ENCODE data around the gene WTIP. TPM values are rescaled to one million over a fixed set of nuclear protein-coding genes. Genes with fewer than 3 reads are reported as not detected.
"Not testable (repeated sequence)": the region's sequence is repeated elsewhere in the genome, so short reads cannot be mapped to it uniquely, and the experiment has no call there.

Gene WTIP
- total RNA-seq, 1 experiment from 2014 or later, result 73.6 TPM

DNA sequence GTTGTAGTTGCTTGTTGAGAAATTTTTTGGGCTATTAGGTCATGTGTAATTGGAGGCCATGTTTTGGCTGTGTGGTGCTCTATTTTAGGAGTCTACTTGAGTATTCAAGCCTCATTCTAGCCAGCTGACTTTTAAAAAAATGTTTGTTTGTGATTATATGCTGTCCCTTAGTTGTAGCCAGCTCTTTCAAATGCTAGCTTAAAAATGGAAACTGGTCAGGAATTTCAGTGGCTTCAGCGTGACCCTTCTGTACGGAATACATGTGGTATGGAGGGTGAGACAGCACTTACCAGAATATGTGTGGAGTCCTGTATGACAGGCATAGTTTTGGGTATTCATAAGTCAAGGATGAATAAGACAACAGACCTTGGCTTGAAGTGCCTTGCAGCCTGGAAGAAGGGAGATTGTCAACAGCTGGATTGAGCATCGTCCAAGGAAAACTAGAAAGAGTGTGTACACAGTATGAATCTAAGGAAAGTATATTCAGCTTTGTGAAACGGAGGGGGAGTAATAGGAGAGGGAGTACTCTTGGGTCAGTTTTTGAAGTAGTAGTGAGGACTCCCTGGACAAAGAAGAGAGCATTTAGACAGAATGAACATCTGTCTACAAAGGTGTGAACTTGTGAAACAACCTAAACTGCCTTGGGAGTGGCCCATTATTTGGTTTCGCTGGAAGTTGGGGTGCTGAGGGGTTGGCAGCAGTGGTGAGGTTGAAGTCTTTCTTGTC is 20.0 kb upstream of the WTIP start:
- no peaks in the 10 kb centered on the region for H3K27me3 ChIP-seq (ENCODE audit: control insufficient read depth, insufficient read depth, low read length)
- ChIA-PET POLR2A (interaction anchor here (0.5 kb wide), 2 partner anchors 27 to 30 kb away, joined by 3 read pairs; no protein-coding TSS in a partner anchor), CTCF (no interaction called here)
- H3K9me3 ChIP-seq (ENCODE audit: control insufficient read depth, insufficient read depth, low read depth, low read length), result no peaks in the 10 kb centered on the region
- ATAC-seq (no peak), DNase-seq (ENCODE audit: low read depth, low spot score) (no peak)
- H3K36me3 ChIP-seq (ENCODE audit: control insufficient read depth, insufficient read depth, low read length), result peaks cover 54% of the 10 kb centered on the region
- no peaks in the 10 kb centered on the region for H3K4me1 ChIP-seq (ENCODE audit: control insufficient read depth, insufficient read depth, low read length)
- intact Hi-C loops (cut with micrococcal nuclease; ENCODE audit: unreplicated experiment), result no loop called here
- BruUV-seq (replicated peaks), result no TSS peak
- H3K27ac ChIP-seq (ENCODE audit: low read length), result no peak overlapping the region
- TF ChIP-seq TCF7L2 (IDR thresholded peaks at IDR 0.05; ENCODE audit: low read depth, low read length), result no peak
- TF ChIP-seq, protein P1, sequence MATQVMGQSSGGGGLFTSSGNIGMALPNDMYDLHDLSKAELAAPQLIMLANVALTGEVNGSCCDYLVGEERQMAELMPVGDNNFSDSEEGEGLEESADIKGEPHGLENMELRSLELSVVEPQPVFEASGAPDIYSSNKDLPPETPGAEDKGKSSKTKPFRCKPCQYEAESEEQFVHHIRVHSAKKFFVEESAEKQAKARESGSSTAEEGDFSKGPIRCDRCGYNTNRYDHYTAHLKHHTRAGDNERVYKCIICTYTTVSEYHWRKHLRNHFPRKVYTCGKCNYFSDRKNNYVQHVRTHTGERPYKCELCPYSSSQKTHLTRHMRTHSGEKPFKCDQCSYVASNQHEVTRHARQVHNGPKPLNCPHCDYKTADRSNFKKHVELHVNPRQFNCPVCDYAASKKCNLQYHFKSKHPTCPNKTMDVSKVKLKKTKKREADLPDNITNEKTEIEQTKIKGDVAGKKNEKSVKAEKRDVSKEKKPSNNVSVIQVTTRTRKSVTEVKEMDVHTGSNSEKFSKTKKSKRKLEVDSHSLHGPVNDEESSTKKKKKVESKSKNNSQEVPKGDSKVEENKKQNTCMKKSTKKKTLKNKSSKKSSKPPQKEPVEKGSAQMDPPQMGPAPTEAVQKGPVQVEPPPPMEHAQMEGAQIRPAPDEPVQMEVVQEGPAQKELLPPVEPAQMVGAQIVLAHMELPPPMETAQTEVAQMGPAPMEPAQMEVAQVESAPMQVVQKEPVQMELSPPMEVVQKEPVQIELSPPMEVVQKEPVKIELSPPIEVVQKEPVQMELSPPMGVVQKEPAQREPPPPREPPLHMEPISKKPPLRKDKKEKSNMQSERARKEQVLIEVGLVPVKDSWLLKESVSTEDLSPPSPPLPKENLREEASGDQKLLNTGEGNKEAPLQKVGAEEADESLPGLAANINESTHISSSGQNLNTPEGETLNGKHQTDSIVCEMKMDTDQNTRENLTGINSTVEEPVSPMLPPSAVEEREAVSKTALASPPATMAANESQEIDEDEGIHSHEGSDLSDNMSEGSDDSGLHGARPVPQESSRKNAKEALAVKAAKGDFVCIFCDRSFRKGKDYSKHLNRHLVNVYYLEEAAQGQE (IDR thresholded peaks at IDR 0.05; ENCODE audit: insufficient read depth in 1 of 2, low read depth in 2 of 2, low read length in 1 of 2), result no peak
- TF ChIP-seq, protein P2, sequence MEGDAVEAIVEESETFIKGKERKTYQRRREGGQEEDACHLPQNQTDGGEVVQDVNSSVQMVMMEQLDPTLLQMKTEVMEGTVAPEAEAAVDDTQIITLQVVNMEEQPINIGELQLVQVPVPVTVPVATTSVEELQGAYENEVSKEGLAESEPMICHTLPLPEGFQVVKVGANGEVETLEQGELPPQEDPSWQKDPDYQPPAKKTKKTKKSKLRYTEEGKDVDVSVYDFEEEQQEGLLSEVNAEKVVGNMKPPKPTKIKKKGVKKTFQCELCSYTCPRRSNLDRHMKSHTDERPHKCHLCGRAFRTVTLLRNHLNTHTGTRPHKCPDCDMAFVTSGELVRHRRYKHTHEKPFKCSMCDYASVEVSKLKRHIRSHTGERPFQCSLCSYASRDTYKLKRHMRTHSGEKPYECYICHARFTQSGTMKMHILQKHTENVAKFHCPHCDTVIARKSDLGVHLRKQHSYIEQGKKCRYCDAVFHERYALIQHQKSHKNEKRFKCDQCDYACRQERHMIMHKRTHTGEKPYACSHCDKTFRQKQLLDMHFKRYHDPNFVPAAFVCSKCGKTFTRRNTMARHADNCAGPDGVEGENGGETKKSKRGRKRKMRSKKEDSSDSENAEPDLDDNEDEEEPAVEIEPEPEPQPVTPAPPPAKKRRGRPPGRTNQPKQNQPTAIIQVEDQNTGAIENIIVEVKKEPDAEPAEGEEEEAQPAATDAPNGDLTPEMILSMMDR (IDR thresholded peaks at IDR 0.05), result no peak
- H3K4me3 ChIP-seq (ENCODE audit: low read depth in 2 of 2, low read length in 2 of 2), result no peak overlapping the region
- in situ Hi-C loops (cut with HindIII; ENCODE audit: low pct_unique_long_range_greater_than_20kb, low sequenced_read_pairs), result no loop called here

DNA sequence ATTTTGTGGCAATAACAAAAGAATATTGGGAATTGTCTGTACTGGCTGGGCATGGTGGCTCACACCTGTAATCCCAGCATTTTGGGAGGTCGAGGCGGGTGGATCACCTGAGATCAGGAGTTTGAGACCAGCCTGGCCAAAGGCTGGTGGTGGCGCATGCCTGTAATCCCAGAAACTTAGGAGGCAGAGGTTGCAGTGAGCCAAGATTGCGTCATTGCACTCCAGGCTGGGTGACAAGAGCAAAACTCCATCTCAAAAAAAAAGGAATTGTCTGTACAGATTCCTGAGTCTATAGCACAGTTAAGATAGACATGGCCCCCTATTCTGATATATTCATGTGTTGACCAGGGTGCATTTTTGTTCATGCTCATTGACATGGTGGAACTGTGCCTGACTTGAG is 16.8 kb upstream of the WTIP start:
- intact Hi-C loops (cut with micrococcal nuclease; ENCODE audit: unreplicated experiment); H3K27me3 ChIP-seq (ENCODE audit: control insufficient read depth, insufficient read depth, low read length); H3K4me3 ChIP-seq (ENCODE audit: low read depth in 2 of 2, low read length in 2 of 2); DNase-seq (ENCODE audit: low read depth, low spot score); CTCF ChIA-PET; H3K4me1 ChIP-seq (ENCODE audit: control insufficient read depth, insufficient read depth, low read length); in situ Hi-C loops (cut with HindIII; ENCODE audit: low pct_unique_long_range_greater_than_20kb, low sequenced_read_pairs); ATAC-seq; H3K9me3 ChIP-seq (ENCODE audit: control insufficient read depth, insufficient read depth, low read depth, low read length); H3K27ac ChIP-seq (ENCODE audit: low read length); BruUV-seq (replicated peaks): not testable (repeated sequence)
- H3K36me3 ChIP-seq (ENCODE audit: control insufficient read depth, insufficient read depth, low read length), result peaks cover 63% of the 10 kb centered on the region
- POLR2A ChIA-PET, result interaction anchor here (0.7 kb wide), 1 partner anchor 11 kb away, joined by 11 read pairs; no protein-coding TSS in a partner anchor

DNA sequence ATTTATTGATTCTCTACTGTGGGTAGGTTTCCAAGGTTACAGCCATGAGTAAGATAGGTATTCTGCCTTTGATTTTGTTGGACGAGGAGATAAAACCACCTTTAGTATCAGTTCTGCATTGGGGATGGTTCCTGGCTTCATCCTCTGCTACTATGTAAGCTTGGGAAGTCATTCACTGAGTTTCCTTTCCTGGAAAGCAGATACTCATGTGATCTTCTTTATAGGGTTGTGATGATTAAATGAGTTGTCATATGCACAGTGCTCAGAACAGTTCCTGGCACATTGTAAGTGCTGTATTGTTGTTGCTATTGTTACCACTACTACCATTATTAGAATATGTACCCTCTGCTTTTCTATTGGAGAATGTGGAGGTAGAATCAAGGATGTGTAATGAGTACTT is 13.1 kb upstream of the WTIP start:
- Histone ChIP-seq H3K4me3 (ENCODE audit: low read depth in 2 of 2, low read length in 2 of 2) (no peak overlapping the region), H3K36me3 (ENCODE audit: control insufficient read depth, insufficient read depth, low read length) (peaks cover 44% of the 10 kb centered on the region), H3K4me1 (ENCODE audit: control insufficient read depth, insufficient read depth, low read length) (no peaks in the 10 kb centered on the region), H3K27ac (ENCODE audit: low read length) (no peak overlapping the region), H3K27me3 (ENCODE audit: control insufficient read depth, insufficient read depth, low read length) (no peaks in the 10 kb centered on the region), H3K9me3 (ENCODE audit: control insufficient read depth, insufficient read depth, low read depth, low read length) (no peaks in the 10 kb centered on the region)
- TF ChIP-seq, protein P2 (IDR thresholded peaks at IDR 0.05), result no peak
- TF ChIP-seq, protein P1 (IDR thresholded peaks at IDR 0.05; ENCODE audit: insufficient read depth in 1 of 2, low read depth in 2 of 2, low read length in 1 of 2), result no peak
- no peak for TF ChIP-seq POLR2AphosphoS5 (IDR thresholded peaks at IDR 0.05; ENCODE audit: low read depth, low read length)
- no peak for TF ChIP-seq TCF7L2 (IDR thresholded peaks at IDR 0.05; ENCODE audit: low read depth, low read length)
- TF ChIP-seq SIN3A (IDR thresholded peaks at IDR 0.05; ENCODE audit: borderline replicate concordance, insufficient read depth, low read depth, low read length), result no peak
- intact Hi-C loops (cut with micrococcal nuclease; ENCODE audit: unreplicated experiment), result no loop called here
- DNase-seq (ENCODE audit: low read depth, low spot score) (no peak), ATAC-seq (no peak)
- BruUV-seq (replicated peaks), result no TSS peak
- CTCF ChIA-PET, result no interaction called here
- in situ Hi-C loops (cut with HindIII; ENCODE audit: low pct_unique_long_range_greater_than_20kb, low sequenced_read_pairs), result no loop called here
- POLR2A ChIA-PET, result interaction anchor here (0.5 kb wide), 1 partner anchor 40 kb away, joined by 5 read pairs; the partner anchor contains the start of gene UBA2
